ENCODE measurements around the gene ANO2. TPM values are rescaled to one million over a fixed set of nuclear protein-coding genes. Genes with fewer than 3 reads are reported as not detected.

Gene ANO2
- total and polyA plus RNA-seq, 7 donors = 1.3 to 9.3 (median 4.2) TPM

GRCh38 chr12:5533368-5533767, 411.7 kb downstream of the ANO2 start:
- WGBS, 3 donors = 67 to 94% (median 83%) methylated on average over 3 of the region's 3 CpGs
- Histone ChIP-seq H3K4me3 (no peak overlapping the region), H3K36me3 (ENCODE audit: insufficient read depth in 1 of 2, low read depth in 1 of 2) (no peaks in the 10 kb centered on the region), H3K27me3 (ENCODE audit: insufficient read depth in 3 of 3, low read length in 2 of 3) (peaks cover 0 to 13% (median 0%) of the 10 kb centered on the region in 3 donors), H3K4me1 (no peaks in the 10 kb centered on the region), H3K9me3 (no peaks in the 10 kb centered on the region), H3K27ac (no peak overlapping the region)
- DNase-seq (no peak), ATAC-seq (no peak)
- TF ChIP-seq CTCF (IDR thresholded peaks at IDR 0.05) = no peak
- intact Hi-C loops (cut with DNase I) = no loop called here

- intact Hi-C loops (cut with DNase I) = no loop called here
- no peak overlapping the region for H3K4me3 ChIP-seq
- 89 to 94% (median 94%) methylated on average over 4 of the region's 4 CpGs for WGBS, 3 donors
Measured at GRCh38 chr12:5525783-5526367, 419.2 kb downstream of the ANO2 start.

GRCh38 chr12:5524769-5525436, 420.2 kb downstream of the ANO2 start:
- intact Hi-C loops (cut with DNase I) = no loop called here
- Histone ChIP-seq H3K36me3 (ENCODE audit: insufficient read depth in 1 of 2, low read depth in 1 of 2) (no peaks in the 10 kb centered on the region), H3K4me3 (no peak overlapping the region), H3K27ac (no peak overlapping the region), H3K4me1 (no peaks in the 10 kb centered on the region), H3K27me3 (ENCODE audit: insufficient read depth in 3 of 3, low read length in 2 of 3) (peaks cover 0 to under 1% (median 0%) of the 10 kb centered on the region in 3 donors), H3K9me3 (no peaks in the 10 kb centered on the region)
- no peak for ATAC-seq
- WGBS, 3 donors = 80 to 86% (median 83%) methylated on average over 14 to 15 of the region's 15 CpGs
- no peak for TF ChIP-seq CTCF (IDR thresholded peaks at IDR 0.05)
- no peak for DNase-seq

More at GRCh38 chr12:5525783-5526367, 419.2 kb downstream of the ANO2 start:
- H3K9me3 ChIP-seq = no peaks in the 10 kb centered on the region
- no peaks in the 10 kb centered on the region for H3K4me1 ChIP-seq
- TF ChIP-seq CTCF (IDR thresholded peaks at IDR 0.05) = no peak
- DNase-seq = no peak
- no peak overlapping the region for H3K27ac ChIP-seq
- peaks cover 0 to 3% (median 0%) of the 10 kb centered on the region in 3 donors for H3K27me3 ChIP-seq (ENCODE audit: insufficient read depth in 3 of 3, low read length in 2 of 3)
- no peaks in the 10 kb centered on the region for H3K36me3 ChIP-seq (ENCODE audit: insufficient read depth in 1 of 2, low read depth in 1 of 2)
- no peak for ATAC-seq

GRCh38 chr12:5524116-5524768, 420.8 kb downstream of the ANO2 start:
- H3K4me1 ChIP-seq = no peaks in the 10 kb centered on the region
- DNase-seq (no peak), ATAC-seq (no peak)
- H3K27ac ChIP-seq = no peak overlapping the region
- no peaks in the 10 kb centered on the region for H3K27me3 ChIP-seq (ENCODE audit: insufficient read depth in 3 of 3, low read length in 2 of 3)
- no peak overlapping the region for H3K4me3 ChIP-seq
- no peaks in the 10 kb centered on the region for H3K9me3 ChIP-seq
- TF ChIP-seq CTCF (IDR thresholded peaks at IDR 0.05) = no peak
- no peaks in the 10 kb centered on the region for H3K36me3 ChIP-seq (ENCODE audit: insufficient read depth in 1 of 2, low read depth in 1 of 2)
- WGBS, 3 donors = 92 to 96% (median 94%) methylated on average over 12 of the region's 12 CpGs
- intact Hi-C loops (cut with DNase I) = no loop called here
